Left lung (tissue), 10 donors: ENCODE measurements around the gene PRTG. TPM values are rescaled to one million over a fixed set of nuclear protein-coding genes. Genes with fewer than 3 reads are reported as not detected.

ENCODE experiments used
- ATAC-seq: fragments of 200-7000 bp; cut with Tn5 transposase; one replicate; pipeline ENCODE4 v1.9.1; 2020; ENCODE audit warnings: moderate library complexity
- DNase-seq, 4 donors: peaks; one replicate each; pipeline ENCODE4 v3.0.0-alpha.2; 2013 to 2020
- H3K27ac ChIP-seq, 2 donors: fragments of 200-600 bp; sonication (generic) in 1 of 2; one replicate each; pipeline versions ENCODE4 v1.5.0 to v1.8.0; 2020 to 2021
- H3K27me3 ChIP-seq, 2 donors: fragments of 200-600 bp; sonication (generic) in 1 of 2; one replicate each; pipeline versions ENCODE4 v1.5.0 to v1.8.0; 2020 to 2021
- H3K36me3 ChIP-seq, 2 donors: fragments of 200-600 bp; sonication (generic) in 1 of 2; one replicate each; pipeline versions ENCODE4 v1.5.0 to v1.8.0; 2020 to 2021
- H3K4me1 ChIP-seq, 2 donors: fragments of 200-600 bp; one replicate each; pipeline ENCODE4 v1.8.0; 2021
- H3K4me3 ChIP-seq, 2 donors: fragments of 200-600 bp; sonication (generic) in 1 of 2; one replicate each; pipeline versions ENCODE4 v1.5.0 to v1.8.0; 2020 to 2021; ENCODE audit warnings: mild to moderate bottlenecking in 1 of 2
- H3K9me3 ChIP-seq, 2 donors: fragments of 200-600 bp; sonication (generic) in 1 of 2; one replicate each; pipeline versions ENCODE4 v1.5.0 to v1.8.0; 2020 to 2021
- CTCF ChIP-seq, 2 donors: fragments of 200-600 bp; sonication (generic) in 1 of 2; IDR thresholded peaks; one replicate each; pipeline versions ENCODE4 v1.5.0 to v1.8.0; 2021; ENCODE audit warnings: antibody characterized with exemption in 2 of 2
- intact Hi-C, 2 donors: fragments of 100-400 bp; cut with DNase I; formaldehyde crosslinking; loops; one replicate each; pipeline versions ENCODE4 v1.11.2 to v1.14.2; 2022
- polyA plus RNA-seq, 6 donors: library from polyadenylated mRNA; unstranded; fragments of 120-200 nt; gene quantifications; one replicate each; pipeline ENCODE4 v1.2.1, GENCODE V29; 2013; ENCODE audit not compliant: insufficient read length in 6 of 6
- total RNA-seq, 2 donors: library from RNA; stranded (reverse); fragmentation: NEBNext Ultra II Directional; extraction: Animal tissue kit (Norgen Biotek cat#: 25700); gene quantifications; one replicate each; pipeline ENCODE4 v1.2.1, GENCODE V29; 2021
- donor health status: DM: no; HTN: yes; CAD: no.
- donor health status: DM: no; HTN: no; CAD: no.

Gene PRTG
- total and polyA plus RNA-seq, 8 donors = 6.7 to 10.7 (median 6.8) TPM

- no peak for ATAC-seq
- H3K36me3 ChIP-seq = no peaks in the 10 kb centered on the region
Observed at GRCh38 chr15:55681631-55682030, 61.3 kb downstream of the PRTG start.

GRCh38 chr15:55676507-55676906, 66.4 kb downstream of the PRTG start:
- TF ChIP-seq CTCF (IDR thresholded peaks at IDR 0.05) = no peak
- intact Hi-C loops = no loop called here
- H3K36me3 ChIP-seq = no peaks in the 10 kb centered on the region
- no peaks in the 10 kb centered on the region for H3K4me1 ChIP-seq
- H3K27me3 ChIP-seq = no peaks in the 10 kb centered on the region
- ATAC-seq (no peak), DNase-seq (no peak)
- no peak overlapping the region for H3K4me3 ChIP-seq
- H3K27ac ChIP-seq = no peak overlapping the region
- no peaks in the 10 kb centered on the region for H3K9me3 ChIP-seq

More at GRCh38 chr15:55681631-55682030, 61.3 kb downstream of the PRTG start:
- Histone ChIP-seq H3K27me3 (no peaks in the 10 kb centered on the region), H3K4me3 (no peak overlapping the region), H3K9me3 (no peaks in the 10 kb centered on the region), H3K27ac (no peak overlapping the region), H3K4me1 (peaks cover 0 to 5% of the 10 kb centered on the region in 2 donors)
- intact Hi-C loops = no loop called here
- DNase-seq = no peak
- no peak for TF ChIP-seq CTCF (IDR thresholded peaks at IDR 0.05)

GRCh38 chr15:55673287-55673686, 69.7 kb downstream of the PRTG start:
- no peak for TF ChIP-seq CTCF (IDR thresholded peaks at IDR 0.05)
- Histone ChIP-seq H3K9me3 (no peaks in the 10 kb centered on the region), H3K27ac (no peak overlapping the region), H3K36me3 (no peaks in the 10 kb centered on the region), H3K27me3 (no peaks in the 10 kb centered on the region), H3K4me1 (no peaks in the 10 kb centered on the region), H3K4me3 (no peak overlapping the region)
- no peak for ATAC-seq
- no peak for DNase-seq
- intact Hi-C loops = no loop called here

GRCh38 chr15:55669270-55669669, 73.7 kb downstream of the PRTG start:
- Histone ChIP-seq H3K4me1 (no peaks in the 10 kb centered on the region), H3K9me3 (no peaks in the 10 kb centered on the region), H3K4me3 (no peak overlapping the region), H3K27me3 (no peaks in the 10 kb centered on the region), H3K27ac (no peak overlapping the region), H3K36me3 (no peaks in the 10 kb centered on the region)
- intact Hi-C loops = no loop called here
- no peak for TF ChIP-seq CTCF (IDR thresholded peaks at IDR 0.05)
- ATAC-seq = no peak
- DNase-seq = no peak

GRCh38 chr15:55665605-55666227, 77.2 kb downstream of the PRTG start:
- no peak for DNase-seq
- Histone ChIP-seq H3K4me1 (no peaks in the 10 kb centered on the region), H3K36me3 (no peaks in the 10 kb centered on the region), H3K27ac (no peak overlapping the region), H3K27me3 (no peaks in the 10 kb centered on the region), H3K9me3 (no peaks in the 10 kb centered on the region), H3K4me3 (no peak overlapping the region)
- ATAC-seq = no peak
- TF ChIP-seq CTCF (IDR thresholded peaks at IDR 0.05) = no peak
- intact Hi-C loops = no loop called here
